Natural killer cell (primary cell): ENCODE data around the gene VAMP3. TPM values are rescaled to one million over a fixed set of nuclear protein-coding genes. Genes with fewer than 3 reads are reported as not detected.

Source experiments
- ATAC-seq, 3 donors: fragments of 150-1000 bp in 2 of 3; fragments of 200-7000 bp in 1 of 3; cut with Tn5 transposase; 1 replicate in 1 of 3; 2 replicates in 2 of 3; pipeline ENCODE4 v1.10.0; 2021; ENCODE audit warnings: mild to moderate bottlenecking in 2 of 3, moderate library complexity in 2 of 3
- DNase-seq, 2 donors: peaks; one replicate each; pipeline versions ENCODE4 v3.0.0 to v3.0.0-alpha.2; 2013 to 2021; ENCODE audit warnings: mixed read lengths in 1 of 2
- H3K27ac ChIP-seq: one replicate; pipeline ENCODE4 v1.5.1; 2013; ENCODE audit warnings: mild to moderate bottlenecking, low read length
- H3K27me3 ChIP-seq: one replicate; pipeline ENCODE4 v1.6.1; 2013; ENCODE audit warnings: low read length; ENCODE audit not compliant: control insufficient read depth, insufficient read depth
- H3K36me3 ChIP-seq: one replicate; pipeline ENCODE4 v1.6.1; 2013; ENCODE audit warnings: low read length; ENCODE audit not compliant: control insufficient read depth, insufficient read depth
- H3K4me1 ChIP-seq: one replicate; pipeline ENCODE4 v1.6.1; 2013; ENCODE audit warnings: low read length; ENCODE audit not compliant: control insufficient read depth, insufficient read depth
- H3K4me3 ChIP-seq: one replicate; pipeline ENCODE4 v1.5.1; 2013; ENCODE audit warnings: low read length
- H3K9me3 ChIP-seq: one replicate; pipeline ENCODE4 v1.6.1; 2013; ENCODE audit warnings: low read length; ENCODE audit not compliant: control insufficient read depth, insufficient read depth
- H3K27ac Mint-ChIP-seq, 2 donors: one replicate each; pipeline ENCODE4 v1.8.0; 2022; ENCODE audit warnings: mild to moderate bottlenecking in 2 of 2, mixed read lengths in 2 of 2, moderate library complexity in 1 of 2
- H3K27me3 Mint-ChIP-seq, 2 donors: one replicate each; pipeline ENCODE4 v1.8.0; 2022; ENCODE audit warnings: low read depth in 2 of 2, mixed read lengths in 2 of 2
- H3K36me3 Mint-ChIP-seq: one replicate; pipeline ENCODE4 v1.8.0; 2022; ENCODE audit warnings: mixed read lengths
- H3K4me1 Mint-ChIP-seq, 2 donors: one replicate each; pipeline ENCODE4 v1.8.0; 2022; ENCODE audit warnings: mixed read lengths in 2 of 2
- H3K4me3 Mint-ChIP-seq: one replicate; pipeline ENCODE4 v1.8.0; 2022; ENCODE audit warnings: mild to moderate bottlenecking, moderate library complexity, mixed read lengths
- H3K9me3 Mint-ChIP-seq, 2 donors: one replicate each; pipeline ENCODE4 v1.8.0; 2022; ENCODE audit warnings: mixed read lengths in 2 of 2
- WGBS: methylation state at CpG from one replicate; pipeline ENCODE4 v1.1.7; 2013; ENCODE audit warnings: missing lambda C conversion rate; ENCODE audit not compliant: insufficient coverage; 5-methylcytosine and 5-hydroxymethylcytosine counted together
- intact Hi-C: fragments of 100-400 bp; cut with micrococcal nuclease; formaldehyde crosslinking; loops from one replicate; pipeline ENCODE4 v1.14.2; 2022
- total RNA-seq, 4 donors: library from RNA; stranded (reverse); fragments of 120-200 nt in 1 of 4; gene quantifications; one replicate each; pipeline versions ENCODE4 v1.2.3 to v1.2.4, GENCODE V29; 2013 to 2022
- TF ChIP-seq, protein P1 (sequence below): fragments of 200-600 bp; IDR thresholded peaks from one replicate; pipeline ENCODE4 v1.8.0; 2022; ENCODE audit warnings: antibody characterized with exemption

VAMP3 gene
- total RNA-seq, 3 donors from 2014 or later (not counting 1 experiment from before 2014, with no cell fraction given) = 86.9 to 110 (median 92.2) TPM

DNA sequence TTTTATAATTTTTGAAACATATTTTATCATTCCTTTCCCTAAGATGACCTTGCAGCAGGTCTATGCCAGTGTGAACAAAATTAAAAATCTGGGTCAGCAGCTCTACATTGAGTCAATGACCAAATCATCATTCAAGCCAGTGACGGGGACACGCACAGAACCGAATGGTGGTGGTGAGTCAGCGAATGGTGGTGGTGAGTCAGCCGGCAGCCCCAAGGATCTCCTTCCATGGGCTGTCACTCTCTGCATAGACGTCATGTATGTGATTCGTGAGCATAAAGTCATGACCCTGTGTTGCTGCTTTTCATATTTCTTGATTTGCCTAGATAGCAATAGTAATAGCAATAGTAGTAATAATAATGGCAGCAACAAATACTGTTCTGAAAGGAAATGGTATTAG is 39.3 kb downstream of the VAMP3 start:
- Histone ChIP-seq H3K9me3 (peaks cover 7% of the 10 kb centered on the region), H3K36me3 (peaks cover 21% of the 10 kb centered on the region), H3K4me1 (no peaks in the 10 kb centered on the region), H3K27ac (no peak overlapping the region), H3K4me3 (no peak overlapping the region), H3K27me3 (no peaks in the 10 kb centered on the region)
- intact Hi-C loops = no loop called here
- WGBS = 76% methylated on average over 7 of the region's 7 CpGs
- no peak for ATAC-seq
- peaks cover 18% of the 10 kb centered on the region for H3K36me3 Mint-ChIP-seq
- no peak for DNase-seq
- peaks cover 4 to 11% of the 10 kb centered on the region in 2 donors for H3K9me3 Mint-ChIP-seq
- TF ChIP-seq, protein P1, sequence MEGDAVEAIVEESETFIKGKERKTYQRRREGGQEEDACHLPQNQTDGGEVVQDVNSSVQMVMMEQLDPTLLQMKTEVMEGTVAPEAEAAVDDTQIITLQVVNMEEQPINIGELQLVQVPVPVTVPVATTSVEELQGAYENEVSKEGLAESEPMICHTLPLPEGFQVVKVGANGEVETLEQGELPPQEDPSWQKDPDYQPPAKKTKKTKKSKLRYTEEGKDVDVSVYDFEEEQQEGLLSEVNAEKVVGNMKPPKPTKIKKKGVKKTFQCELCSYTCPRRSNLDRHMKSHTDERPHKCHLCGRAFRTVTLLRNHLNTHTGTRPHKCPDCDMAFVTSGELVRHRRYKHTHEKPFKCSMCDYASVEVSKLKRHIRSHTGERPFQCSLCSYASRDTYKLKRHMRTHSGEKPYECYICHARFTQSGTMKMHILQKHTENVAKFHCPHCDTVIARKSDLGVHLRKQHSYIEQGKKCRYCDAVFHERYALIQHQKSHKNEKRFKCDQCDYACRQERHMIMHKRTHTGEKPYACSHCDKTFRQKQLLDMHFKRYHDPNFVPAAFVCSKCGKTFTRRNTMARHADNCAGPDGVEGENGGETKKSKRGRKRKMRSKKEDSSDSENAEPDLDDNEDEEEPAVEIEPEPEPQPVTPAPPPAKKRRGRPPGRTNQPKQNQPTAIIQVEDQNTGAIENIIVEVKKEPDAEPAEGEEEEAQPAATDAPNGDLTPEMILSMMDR = no peak
- peaks cover 0 to 5% of the 10 kb centered on the region in 2 donors for H3K4me1 Mint-ChIP-seq
- no peak overlapping the region for H3K27ac Mint-ChIP-seq
- no peak overlapping the region for H3K4me3 Mint-ChIP-seq
- no peaks in the 10 kb centered on the region for H3K27me3 Mint-ChIP-seq

DNA sequence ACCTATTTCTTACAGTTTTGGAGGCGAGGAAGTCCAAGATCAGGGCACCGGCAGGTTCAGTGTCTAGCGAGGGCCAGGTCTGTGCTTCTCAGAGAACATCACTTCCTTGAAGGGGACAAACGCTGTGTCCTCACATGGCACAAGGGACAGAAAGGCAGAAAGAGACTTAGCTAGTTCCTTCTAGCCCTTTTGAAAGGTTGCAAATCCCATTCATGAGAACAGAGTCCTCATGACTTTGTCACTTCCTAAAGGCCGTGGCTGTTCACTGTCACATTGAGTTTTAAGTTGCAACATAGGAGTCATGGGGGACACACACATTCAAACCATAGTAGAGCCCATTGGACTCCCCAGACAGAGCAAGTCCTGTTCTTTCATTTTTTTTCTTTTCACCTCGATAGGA is 40.4 kb downstream of the VAMP3 start:
- Mint-ChIP-seq H3K4me3 (no peak overlapping the region), H3K27ac (no peak overlapping the region), H3K4me1 (peaks cover 0 to 5% of the 10 kb centered on the region in 2 donors), H3K27me3 (no peaks in the 10 kb centered on the region), H3K9me3 (peaks cover 4 to 11% of the 10 kb centered on the region in 2 donors), H3K36me3 (peaks cover 18% of the 10 kb centered on the region)
- H3K9me3 ChIP-seq = peaks cover 7% of the 10 kb centered on the region
- TF ChIP-seq, protein P1 = no peak
- intact Hi-C loops = no loop called here
- H3K4me3 ChIP-seq = no peak overlapping the region
- no peak for DNase-seq
- no peak overlapping the region for H3K27ac ChIP-seq
- no peaks in the 10 kb centered on the region for H3K27me3 ChIP-seq
- no peaks in the 10 kb centered on the region for H3K4me1 ChIP-seq
- WGBS = 83% methylated on average over 6 of the region's 6 CpGs
- ATAC-seq = no peak
- peaks cover 19% of the 10 kb centered on the region for H3K36me3 ChIP-seq

DNA sequence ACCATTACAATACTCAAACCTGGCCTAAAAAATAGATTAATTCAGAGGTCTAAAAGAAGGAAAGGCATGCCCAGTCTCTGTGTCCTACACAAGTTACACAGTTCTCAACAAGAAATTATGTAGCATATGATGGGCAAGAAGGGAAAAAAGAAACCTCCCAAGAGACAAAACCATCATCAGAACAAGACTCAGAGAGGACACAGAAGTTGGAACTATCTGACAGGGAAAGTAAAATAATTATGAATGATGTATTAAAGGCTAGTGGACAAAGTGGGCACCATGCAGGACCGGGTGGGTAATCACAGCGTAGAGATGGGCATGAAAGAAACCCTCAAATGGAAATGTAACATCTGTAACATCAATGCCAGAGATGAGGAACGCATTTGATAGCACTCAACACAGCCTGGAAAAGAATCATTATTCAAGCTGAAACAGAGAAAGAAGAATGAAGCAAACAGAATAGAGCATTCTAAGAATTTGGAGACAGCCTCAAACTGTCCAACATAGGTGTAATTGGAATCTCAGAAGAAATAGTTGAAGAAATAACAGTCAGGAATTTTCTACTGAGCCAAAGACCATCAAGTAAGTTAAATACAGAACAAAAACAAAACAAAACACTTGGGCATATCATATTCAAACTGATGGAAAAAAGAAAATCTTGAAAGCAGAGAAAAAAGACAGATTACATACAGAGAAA is 42.7 kb downstream of the VAMP3 start:
- 100% methylated on average over 3 of the region's 3 CpGs for WGBS
- DNase-seq (no peak), ATAC-seq (no peak)
- Mint-ChIP-seq H3K4me1 (no peaks in the 10 kb centered on the region), H3K36me3 (peaks cover 18% of the 10 kb centered on the region), H3K4me3 (no peak overlapping the region), H3K9me3 (peaks cover 4 to 11% of the 10 kb centered on the region in 2 donors), H3K27ac (no peak overlapping the region), H3K27me3 (no peaks in the 10 kb centered on the region)
- H3K27ac ChIP-seq = no peak overlapping the region
- H3K27me3 ChIP-seq = no peaks in the 10 kb centered on the region
- peaks cover 19% of the 10 kb centered on the region for H3K36me3 ChIP-seq
- no peak overlapping the region for H3K4me3 ChIP-seq
- H3K9me3 ChIP-seq = peaks cover 7% of the 10 kb centered on the region
- TF ChIP-seq, protein P1 = no peak
- intact Hi-C loops = no loop called here
- H3K4me1 ChIP-seq = no peaks in the 10 kb centered on the region

DNA sequence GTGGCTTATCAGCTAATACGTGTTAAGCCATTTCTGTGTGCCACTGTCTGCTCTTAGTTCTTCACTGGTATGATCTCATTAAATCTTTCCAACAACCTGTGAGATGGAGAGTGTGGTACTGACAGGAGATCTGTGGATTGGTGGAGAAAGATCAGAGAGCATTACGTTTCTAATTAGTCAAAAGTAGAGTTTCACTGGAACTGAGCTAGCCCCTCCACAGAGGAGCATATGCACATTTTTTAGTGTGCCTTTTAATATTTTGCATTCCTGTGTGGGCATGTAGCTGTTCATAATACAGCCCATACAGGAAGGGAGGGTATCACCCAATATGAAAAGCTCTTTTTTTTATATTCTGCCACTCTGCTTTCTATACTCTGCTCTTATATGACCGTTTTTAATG is 50.2 kb downstream of the VAMP3 start:
- H3K4me1 ChIP-seq = peaks cover under 1% of the 10 kb centered on the region
- H3K4me3 Mint-ChIP-seq = no peak overlapping the region
- TF ChIP-seq, protein P1 = no peak
- no peaks in the 10 kb centered on the region for H3K27me3 ChIP-seq
- H3K27ac ChIP-seq = no peak overlapping the region
- peaks cover 13% of the 10 kb centered on the region for H3K36me3 ChIP-seq
- H3K9me3 ChIP-seq = no peaks in the 10 kb centered on the region
- H3K36me3 Mint-ChIP-seq = no peaks in the 10 kb centered on the region
- no peak overlapping the region for H3K4me3 ChIP-seq
- intact Hi-C loops = no loop called here
- WGBS = 89% methylated on average over 2 of the region's 3 CpGs
- H3K9me3 Mint-ChIP-seq = no peaks in the 10 kb centered on the region
- peaks cover 0 to under 1% of the 10 kb centered on the region in 2 donors for H3K4me1 Mint-ChIP-seq
- no peak overlapping the region for H3K27ac Mint-ChIP-seq
- H3K27me3 Mint-ChIP-seq = no peaks in the 10 kb centered on the region
- ATAC-seq = no peak
- DNase-seq = no peak
